ENCODE data around the gene CAPN14. TPM values are rescaled to one million over a fixed set of nuclear protein-coding genes. Genes with fewer than 3 reads are reported as not detected.

Gene CAPN14
- total and polyA plus RNA-seq, 2 of the 4 experiments (the other 2 are of a cell fraction), result under 0.01 to 0.09 TPM

- H2AFZ ChIP-seq (replicated peaks; ENCODE audit: low read length, poor library complexity), result no peak overlapping the region
- 20% methylated on average over 3 of the region's 6 CpGs; no CpG with 5 or more reads in 1 of the 2 experiments for WGBS, 2 experiments (ENCODE audit: extremely low coverage in 2 of 2, insufficient read length in 1 of 2)
- TF ChIP-seq NFE2L2 (IDR thresholded peaks at IDR 0.05; ENCODE audit: low read depth, low read length) (no peak), RAD21 (IDR thresholded peaks at IDR 0.05; ENCODE audit: low read length) (no peak), ELK1 (IDR thresholded peaks at IDR 0.05; ENCODE audit: borderline replicate concordance, low read depth, low read length) (no peak), CEBPB (IDR thresholded peaks at IDR 0.05; ENCODE audit: low read depth, low read length) (no peak), RCOR1 (IDR thresholded peaks at IDR 0.05; ENCODE audit: insufficient replicate concordance, low read length) (no peak), FOS (IDR thresholded peaks at IDR 0.05; ENCODE audit: low read depth, low read length) (no peak), RFX5 (IDR thresholded peaks at IDR 0.05; ENCODE audit: low read depth, low read length) (no peak), MAZ (IDR thresholded peaks at IDR 0.05; ENCODE audit: borderline replicate concordance, low read depth, low read length) (no peak), MAFK (IDR thresholded peaks at IDR 0.05; ENCODE audit: low read depth, low read length) (no peak), BHLHE40 (IDR thresholded peaks at IDR 0.05; ENCODE audit: low read depth, low read length) (no peak), USF2 (IDR thresholded peaks at IDR 0.05; ENCODE audit: low read depth, low read length) (no peak)
- H3K4me1 ChIP-seq (ENCODE audit: control insufficient read depth, insufficient read depth, low read length), result no peaks in the 10 kb centered on the region
- H2BK20ac ChIP-seq (ENCODE audit: low read depth, low read length), result no peak overlapping the region
- H2AK5ac ChIP-seq (ENCODE audit: low read depth, low read length), result no peak overlapping the region
- ChIA-PET POLR2A (ENCODE audit: unreplicated experiment) (no interaction called here), CTCF (no interaction called here)
- no peak overlapping the region for H3K4me3 ChIP-seq (ENCODE audit: insufficient read depth, low read depth, low read length)
- no peaks in the 10 kb centered on the region for H3K79me1 ChIP-seq (ENCODE audit: low read depth in 1 of 2, low read length in 2 of 2)
- H2BK120ac ChIP-seq (ENCODE audit: low read depth, low read length), result no peak overlapping the region
- no peaks in the 10 kb centered on the region for H3K9me3 ChIP-seq (ENCODE audit: control insufficient read depth, insufficient read depth, low read length)
- H2BK15ac ChIP-seq (ENCODE audit: low read depth, low read length), result no peak overlapping the region
- in situ Hi-C loops (cut with MboI; ENCODE audit: low sequenced_read_pairs) (loop anchor here (25.0 kb wide), 1 partner anchor 1001 kb away; no protein-coding TSS in a partner anchor), dilution Hi-C loops (cut with HindIII; ENCODE audit: low sequenced_read_pairs, unreplicated experiment) (no loop called here), intact Hi-C loops (cut with micrococcal nuclease) (no loop called here)
- H2BK5ac ChIP-seq (ENCODE audit: low read depth, low read length, poor library complexity, severe bottlenecking), result no peak overlapping the region
- no peak for ATAC-seq (ENCODE audit: low read depth)
- no peak overlapping the region for H3K27ac ChIP-seq (ENCODE audit: insufficient read depth, low read length)
- no peaks in the 10 kb centered on the region; the same call in none of the 2 replicates for H3K27me3 ChIP-seq (ENCODE audit: control insufficient read depth, insufficient read depth, low read length)
- H3K9me1 ChIP-seq (ENCODE audit: insufficient read depth, low read length), result no peaks in the 10 kb centered on the region
- no peak overlapping the region for H3K4me2 ChIP-seq (ENCODE audit: low read depth, low read length)
- H3K14ac ChIP-seq (replicated peaks; ENCODE audit: low read depth, low read length), result no peak overlapping the region
- H3K18ac ChIP-seq (ENCODE audit: low read depth, low read length), result no peak overlapping the region
- H3K9ac ChIP-seq (ENCODE audit: low read depth, low read length), result no peak overlapping the region
- H4K91ac ChIP-seq (ENCODE audit: insufficient read depth, low read depth, low read length), result no peak overlapping the region
- no peak overlapping the region for H2AK9ac ChIP-seq (replicated peaks; ENCODE audit: low read depth, low read length, poor library complexity)
- no peak overlapping the region for H4K5ac ChIP-seq (ENCODE audit: low read depth, low read length)
- H3K23ac ChIP-seq (ENCODE audit: low read depth, low read length), result no peak overlapping the region
- no peak overlapping the region for H4K8ac ChIP-seq (ENCODE audit: low read depth in 2 of 2, low read length in 2 of 2)
- H4K20me1 ChIP-seq (ENCODE audit: insufficient read depth, low read length), result no peaks in the 10 kb centered on the region
- no peak overlapping the region for H3K4ac ChIP-seq (ENCODE audit: low read depth, low read length)
- BruUV-seq (replicated peaks), result no TSS peak
- DNase-seq, result no peak
- no peak overlapping the region for H3K56ac ChIP-seq (ENCODE audit: extremely low read depth, insufficient read depth, low read length)
- no peaks in the 10 kb centered on the region for H3K36me3 ChIP-seq (ENCODE audit: control insufficient read depth, insufficient read depth, low read length)
These were observed 54.2 kb downstream of the CAPN14 start for GRCh38 chr2:31163011-31163539.
